ENCODE data around the gene PPP1CA.
A peak's percentile ranks its signal among the peaks of the same experiment; 100 is the strongest.

Gene PPP1CA

GRCh38 chr11:67445515-67445914 lies 43.9 kb upstream of the PPP1CA start:
- peaks cover 10% of the 10 kb centered on the region for H3K79me1 ChIP-seq (ENCODE audit: low read length)
- peak overlapping the region; percentile 9 for H4K91ac ChIP-seq (ENCODE audit: low read depth, low read length)
- H3K23ac ChIP-seq (ENCODE audit: low read length), result no peak overlapping the region
- no peak overlapping the region for H2BK12ac ChIP-seq (ENCODE audit: low read length)
- H3K4me1 ChIP-seq (ENCODE audit: control insufficient read depth in 1 of 2, insufficient read depth in 2 of 2, low read length in 2 of 2), result peaks cover 4 to 8% of the 10 kb centered on the region in 2 experiments
- no peak overlapping the region for H2BK5ac ChIP-seq (ENCODE audit: low read depth, low read length, poor library complexity)
- no peaks in the 10 kb centered on the region for H3K9me3 ChIP-seq (ENCODE audit: insufficient read depth, low read depth, low read length)
- H3K4me3 ChIP-seq (ENCODE audit: low read depth, low read length), result no peak overlapping the region
- H3K4ac ChIP-seq (ENCODE audit: low read depth, low read length), result no peak overlapping the region
- H4K12ac ChIP-seq (ENCODE audit: low read depth, low read length), result no peak overlapping the region
- H3K27ac ChIP-seq (ENCODE audit: low read depth, low read length), result no peak overlapping the region
- H3K18ac ChIP-seq (ENCODE audit: low read length), result no peak overlapping the region
- no peak overlapping the region for H2AK5ac ChIP-seq (ENCODE audit: low read length)
- H3K14ac ChIP-seq (ENCODE audit: low read length), result no peak overlapping the region
- no peak overlapping the region for H3K4me2 ChIP-seq (ENCODE audit: low read length)
- no peaks in the 10 kb centered on the region for H3K27me3 ChIP-seq (ENCODE audit: insufficient read depth, low read length)
- no peak overlapping the region for H4K8ac ChIP-seq (ENCODE audit: low read depth, low read length)
- peaks cover 7% of the 10 kb centered on the region for H3K79me2 ChIP-seq (ENCODE audit: control insufficient read depth, insufficient read depth, low read length, poor library complexity)
- DNase-seq, result no peak
- WGBS (ENCODE audit: extremely low coverage, insufficient coverage, insufficient read length), result no CpG with 5 or more reads among the region's 5 CpGs
- H2AFZ ChIP-seq (ENCODE audit: insufficient read depth, low read length, poor library complexity), result no peak overlapping the region
- H3K9ac ChIP-seq (ENCODE audit: low read length), result no peak overlapping the region
- H2BK120ac ChIP-seq (ENCODE audit: insufficient read depth, low read length, poor library complexity), result no peak overlapping the region
- peaks cover 15 to 19% of the 10 kb centered on the region in 2 experiments for H3K36me3 ChIP-seq (ENCODE audit: control insufficient read depth in 1 of 2, insufficient read depth in 2 of 2, low read length in 2 of 2)

GRCh38 chr11:67442504-67443404 lies 41.1 kb upstream of the PPP1CA start:
- peak overlapping the region; percentile 89 for H4K8ac ChIP-seq (ENCODE audit: low read depth, low read length)
- peak overlapping the region; percentile 79 for H4K12ac ChIP-seq (ENCODE audit: low read depth, low read length)
- H4K91ac ChIP-seq (ENCODE audit: low read depth, low read length), result peak overlapping the region; percentile 91
- peaks cover 5 to 9% of the 10 kb centered on the region in 2 experiments for H3K4me1 ChIP-seq (ENCODE audit: control insufficient read depth in 1 of 2, insufficient read depth in 2 of 2, low read length in 2 of 2)
- peak overlapping the region; percentile 53 for H3K27ac ChIP-seq (ENCODE audit: low read depth, low read length)
- H3K9ac ChIP-seq (ENCODE audit: low read length), result peak overlapping the region; percentile 98
- peak in 1 of 2 donors; percentile 36 for DNase-seq
- no CpG with 5 or more reads among the region's 45 CpGs for WGBS (ENCODE audit: extremely low coverage, insufficient coverage, insufficient read length)
- peak overlapping the region; percentile 59 for H2BK5ac ChIP-seq (ENCODE audit: low read depth, low read length, poor library complexity)
- H2BK120ac ChIP-seq (ENCODE audit: insufficient read depth, low read length, poor library complexity), result peak overlapping the region; percentile 86
- H3K79me1 ChIP-seq (ENCODE audit: low read length), result peaks cover 10% of the 10 kb centered on the region
- H3K9me3 ChIP-seq (ENCODE audit: insufficient read depth, low read depth, low read length), result no peaks in the 10 kb centered on the region
- H3K18ac ChIP-seq (ENCODE audit: low read length), result peak overlapping the region; percentile 88
- peak overlapping the region; percentile 95 for H3K14ac ChIP-seq (ENCODE audit: low read length)
- H3K79me2 ChIP-seq (ENCODE audit: control insufficient read depth, insufficient read depth, low read length, poor library complexity), result peaks cover 7% of the 10 kb centered on the region
- peak overlapping the region; percentile 92 for H3K4ac ChIP-seq (ENCODE audit: low read depth, low read length)
- no peak overlapping the region for H3K23ac ChIP-seq (ENCODE audit: low read length)
- H3K27me3 ChIP-seq (ENCODE audit: insufficient read depth, low read length), result no peaks in the 10 kb centered on the region
- H2AK5ac ChIP-seq (ENCODE audit: low read length), result peak overlapping the region; percentile 97
- H2AFZ ChIP-seq (ENCODE audit: insufficient read depth, low read length, poor library complexity), result no peak overlapping the region
- H3K4me2 ChIP-seq (ENCODE audit: low read length), result peak overlapping the region; percentile 65
- H2BK12ac ChIP-seq (ENCODE audit: low read length), result peak overlapping the region; percentile 37
- H3K4me3 ChIP-seq (ENCODE audit: low read depth, low read length), result peak overlapping the region; percentile 93
- H3K36me3 ChIP-seq (ENCODE audit: control insufficient read depth in 1 of 2, insufficient read depth in 2 of 2, low read length in 2 of 2), result peaks cover 37 to 42% of the 10 kb centered on the region in 2 experiments

GRCh38 chr11:67441731-67442351 lies 40.2 kb upstream of the PPP1CA start:
- Histone ChIP-seq H3K4me2 (ENCODE audit: low read length) (peak overlapping the region; percentile 65), H3K79me1 (ENCODE audit: low read length) (peaks cover 12% of the 10 kb centered on the region)

GRCh38 chr11:67441098-67441563 lies 39.5 kb upstream of the PPP1CA start:
- H3K4me3 ChIP-seq (ENCODE audit: low read depth, low read length), result no peak overlapping the region
- H2BK120ac ChIP-seq (ENCODE audit: insufficient read depth, low read length, poor library complexity), result no peak overlapping the region
- H3K9ac ChIP-seq (ENCODE audit: low read length), result no peak overlapping the region
- peaks cover 14% of the 10 kb centered on the region for H3K79me1 ChIP-seq (ENCODE audit: low read length)
- H3K36me3 ChIP-seq (ENCODE audit: control insufficient read depth in 1 of 2, insufficient read depth in 2 of 2, low read length in 2 of 2), result peaks cover 41 to 47% of the 10 kb centered on the region in 2 experiments
- no peak overlapping the region for H2BK12ac ChIP-seq (ENCODE audit: low read length)
- H4K8ac ChIP-seq (ENCODE audit: low read depth, low read length), result no peak overlapping the region
- H3K4me1 ChIP-seq (ENCODE audit: control insufficient read depth in 1 of 2, insufficient read depth in 2 of 2, low read length in 2 of 2), result peaks cover 14 to 22% of the 10 kb centered on the region in 2 experiments
- H2BK5ac ChIP-seq (ENCODE audit: low read depth, low read length, poor library complexity), result no peak overlapping the region
- no peak overlapping the region for H2AFZ ChIP-seq (ENCODE audit: insufficient read depth, low read length, poor library complexity)
- no peaks in the 10 kb centered on the region for H3K27me3 ChIP-seq (ENCODE audit: insufficient read depth, low read length)
- H3K18ac ChIP-seq (ENCODE audit: low read length), result no peak overlapping the region
- no peak overlapping the region for H3K4ac ChIP-seq (ENCODE audit: low read depth, low read length)
- no peak overlapping the region for H3K27ac ChIP-seq (ENCODE audit: low read depth, low read length)
- peaks cover 7% of the 10 kb centered on the region for H3K79me2 ChIP-seq (ENCODE audit: control insufficient read depth, insufficient read depth, low read length, poor library complexity)
- H3K23ac ChIP-seq (ENCODE audit: low read length), result no peak overlapping the region
- no peak for DNase-seq
- H3K14ac ChIP-seq (ENCODE audit: low read length), result no peak overlapping the region
- no CpG with 5 or more reads among the region's 21 CpGs for WGBS (ENCODE audit: extremely low coverage, insufficient coverage, insufficient read length)
- no peak overlapping the region for H3K4me2 ChIP-seq (ENCODE audit: low read length)
- H4K12ac ChIP-seq (ENCODE audit: low read depth, low read length), result no peak overlapping the region
- H3K9me3 ChIP-seq (ENCODE audit: insufficient read depth, low read depth, low read length), result no peaks in the 10 kb centered on the region
- H4K91ac ChIP-seq (ENCODE audit: low read depth, low read length), result no peak overlapping the region
- H2AK5ac ChIP-seq (ENCODE audit: low read length), result no peak overlapping the region

More at GRCh38 chr11:67441731-67442351, 40.2 kb upstream of the PPP1CA start:
- Histone ChIP-seq H3K9ac (ENCODE audit: low read length) (no peak overlapping the region), H2AFZ (ENCODE audit: insufficient read depth, low read length, poor library complexity) (no peak overlapping the region), H4K8ac (ENCODE audit: low read depth, low read length) (no peak overlapping the region), H3K4me1 (ENCODE audit: control insufficient read depth in 1 of 2, insufficient read depth in 2 of 2, low read length in 2 of 2) (peaks cover 11 to 16% of the 10 kb centered on the region in 2 experiments), H3K27ac (ENCODE audit: low read depth, low read length) (no peak overlapping the region), H3K4me3 (ENCODE audit: low read depth, low read length) (no peak overlapping the region), H3K14ac (ENCODE audit: low read length) (no peak overlapping the region), H3K23ac (ENCODE audit: low read length) (no peak overlapping the region), H3K79me2 (ENCODE audit: control insufficient read depth, insufficient read depth, low read length, poor library complexity) (peaks cover 7% of the 10 kb centered on the region), H3K27me3 (ENCODE audit: insufficient read depth, low read length) (no peaks in the 10 kb centered on the region), H3K9me3 (ENCODE audit: insufficient read depth, low read depth, low read length) (no peaks in the 10 kb centered on the region), H2BK5ac (ENCODE audit: low read depth, low read length, poor library complexity) (no peak overlapping the region), H2BK12ac (ENCODE audit: low read length) (no peak overlapping the region), H3K18ac (ENCODE audit: low read length) (no peak overlapping the region), H4K12ac (ENCODE audit: low read depth, low read length) (no peak overlapping the region), H3K36me3 (ENCODE audit: control insufficient read depth in 1 of 2, insufficient read depth in 2 of 2, low read length in 2 of 2) (peaks cover 41 to 47% of the 10 kb centered on the region in 2 experiments), H2AK5ac (ENCODE audit: low read length) (no peak overlapping the region), H2BK120ac (ENCODE audit: insufficient read depth, low read length, poor library complexity) (no peak overlapping the region), H4K91ac (ENCODE audit: low read depth, low read length) (no peak overlapping the region), H3K4ac (ENCODE audit: low read depth, low read length) (no peak overlapping the region)
- no CpG with 5 or more reads among the region's 28 CpGs for WGBS (ENCODE audit: extremely low coverage, insufficient coverage, insufficient read length)
- DNase-seq, result no peak
